K562 (cell line): ENCODE measurements around the gene ODC1. TPM values are rescaled to one million over a fixed set of nuclear protein-coding genes. Genes with fewer than 3 reads are reported as not detected.

ENCODE experiments used
- BACH1 ChIP-seq: fragments of 200-800 bp; sonication (Bioruptor generic); IDR thresholded peaks from 2 replicates; pipeline ENCODE4 v1.6.1; 2016; ENCODE audit warnings: missing genetic modification characterization, missing compliant biosample characterization
- CBX8 ChIP-seq: fragments of 200-600 bp; sonication (generic); IDR thresholded peaks from 2 replicates; pipeline ENCODE4 v1.6.1; 2012; ENCODE audit warnings: borderline replicate concordance, mixed run types, low read depth, mild to moderate bottlenecking, moderate library complexity, mixed read lengths, low read length, control low read depth, inconsistent platforms; ENCODE audit not compliant: poor library complexity, severe bottlenecking; ENCODE audit errors: extremely low read depth
- CSDE1 ChIP-seq, 2 experiments: fragments of 450-650 bp; IDR thresholded peaks; 2 replicates each; pipeline ENCODE4 v1.6.1; 2016; ENCODE audit warnings: mild to moderate bottlenecking in 1 of 2
- GATAD2A ChIP-seq: fragments of 450-650 bp; IDR thresholded peaks from 2 replicates; pipeline ENCODE4 v1.6.1; 2017
- HNRNPLL ChIP-seq: fragments of 200-400 bp; formaldehyde crosslinking; IDR thresholded peaks from 2 replicates; pipeline ENCODE4 v1.6.1; 2017; ENCODE audit warnings: low read length, low read depth, mild to moderate bottlenecking; ENCODE audit not compliant: poor library complexity, severe bottlenecking
- MEF2D ChIP-seq: conservative IDR thresholded peaks from 2 replicates; pipeline ENCODE4 v1.6.1; 2016; ENCODE audit warnings: low read depth, missing genetic modification characterization, missing compliant biosample characterization
- NR3C1 ChIP-seq: sonication (generic); formaldehyde crosslinking; IDR thresholded peaks from 2 replicates; pipeline ENCODE4 v1.8.1; 2022; ENCODE audit warnings: missing genetic modification reagents
- NRF1 ChIP-seq, 2 experiments: fragments of 450-650 bp; IDR thresholded peaks in 1 of 2; conservative IDR thresholded peaks in 1 of 2; 2 replicates each; pipeline ENCODE4 v1.6.1; 2014; ENCODE audit warnings: mild to moderate bottlenecking in 2 of 2
- YBX1 ChIP-seq: fragments of 450-650 bp; IDR thresholded peaks from 2 replicates; pipeline ENCODE4 v1.7.1; 2016; ENCODE audit warnings: mild to moderate bottlenecking
- ZBTB40 ChIP-seq, 2 experiments: fragments of 450-650 bp in 1 of 2; sonication (generic) in 1 of 2; formaldehyde crosslinking in 1 of 2; IDR thresholded peaks; 2 replicates each; pipeline versions ENCODE4 v1.7.1 to v1.9.0; 2016 to 2022; ENCODE audit warnings: inconsistent platforms in 1 of 2, mild to moderate bottlenecking in 1 of 2, missing genetic modification reagents in 1 of 2
- ZFPM2 ChIP-seq: fragments of 250-450 bp; sonication (Bioruptor Pico); IDR thresholded peaks from 2 replicates; pipeline ENCODE4 v1.5.1; 2022; ENCODE audit warnings: mild to moderate bottlenecking
- ZNF3 ChIP-seq: fragments of 250-450 bp; sonication (Bioruptor Pico); IDR thresholded peaks from 2 replicates; pipeline ENCODE4 v1.5.0; 2021; ENCODE audit warnings: mild to moderate bottlenecking, moderate library complexity
- ZNF311 ChIP-seq: fragments of 250-450 bp; sonication (Bioruptor Pico); IDR thresholded peaks from 2 replicates; pipeline ENCODE4 v1.4.0; 2020; ENCODE audit warnings: mild to moderate bottlenecking, moderate library complexity
- ZNF639 ChIP-seq, 2 experiments: fragments of 200-800 bp in 1 of 2; sonication (Bioruptor generic) in 1 of 2; sonication (generic) in 1 of 2; formaldehyde crosslinking in 1 of 2; IDR thresholded peaks in 1 of 2; conservative IDR thresholded peaks in 1 of 2; 2 replicates each; pipeline versions ENCODE4 v1.5.0 to v1.6.1; 2016 to 2020; ENCODE audit warnings: missing compliant biosample characterization in 1 of 2, missing genetic modification characterization in 1 of 2, missing genetic modification reagents in 1 of 2
- ZNF77 ChIP-seq: fragments of 250-450 bp; sonication (Bioruptor Pico); IDR thresholded peaks from 2 replicates; pipeline ENCODE4 v1.5.0; 2020
- ZZZ3 ChIP-seq: fragments of 450-650 bp; IDR thresholded peaks from 2 replicates; pipeline ENCODE4 v1.6.1; 2016; ENCODE audit warnings: antibody characterized with exemption, mild to moderate bottlenecking, moderate library complexity
- polyA plus RNA-seq, 8 experiments: library from polyadenylated mRNA; depleted of rRNA in 4 of 8; stranded (reverse) in 5 of 8; unstranded in 3 of 8; fragments of >200 nt; fragmentation: Nextera tagmentation in 2 of 8; fragmentation: Illumina TruSeq in 1 of 8; extraction: Ambion mirVana in 2 of 8; extraction: Trizol in 1 of 8; gene quantifications; 2 replicates each; pipeline versions ENCODE4 v1.2.1 to v1.2.3, GENCODE V29; 2011 to 2014; ENCODE audit warnings: inconsistent platforms in 1 of 8, missing spikeins in 1 of 8
- total RNA-seq, 7 experiments: library from RNA; depleted of rRNA in 6 of 7; stranded (reverse); fragments of >200 nt in 6 of 7; fragmentation: Illumina TruSeq in 2 of 7; extraction: Trizol in 2 of 7; gene quantifications; 2 replicates each; pipeline versions ENCODE4 v1.2.1 to v1.2.3, GENCODE V29; 2011 to 2021; ENCODE audit warnings: low replicate concordance in 1 of 7

The ODC1 gene
- total and polyA plus RNA-seq, 9 of the 15 experiments (the other 6 are each of a cell fraction or from before 2014, with no cell fraction given), result 142 to 563 (median 457) TPM

GRCh38 chr2:10407841-10408648 lies 40.1 kb downstream of the ODC1 start (continued):
- no peak; the same call in 1 of the 2 replicates for TF ChIP-seq ZBTB40 (IDR thresholded peaks at IDR 0.05)
- TF ChIP-seq ZBTB40 (CRISPR knock-in tag; IDR thresholded peaks at IDR 0.05), result no peak
- TF ChIP-seq NRF1 (conservative IDR thresholded peaks at IDR 0.05 in 1 of 2, IDR thresholded peaks at IDR 0.05 in 1 of 2), result peak in 1 of 2 experiments; percentile 40; a peak in 2 of 4 replicates
- no peak for TF ChIP-seq NR3C1 (CRISPR knock-in tag)
- no peak for TF ChIP-seq BACH1 (tag)
- no peak for TF ChIP-seq ZNF3
- no peak for TF ChIP-seq HNRNPLL
- TF ChIP-seq ZNF639 (CRISPR knock-in tag; conservative IDR thresholded peaks at IDR 0.05 in 1 of 2, IDR thresholded peaks at IDR 0.05 in 1 of 2), result no peak
- no peak for TF ChIP-seq ZNF311 (CRISPR knock-in tag)
- TF ChIP-seq YBX1, result peak; percentile 77; the same call in 1 of the 2 replicates
- TF ChIP-seq GATAD2A, result peak; percentile 17; the same call in 1 of the 2 replicates
- TF ChIP-seq ZZZ3, result no peak
- no peak for TF ChIP-seq ZFPM2 (CRISPR knock-in tag)
- no peak for TF ChIP-seq CBX8
- no peak for TF ChIP-seq CSDE1 (IDR thresholded peaks at IDR 0.05)
- no peak for TF ChIP-seq MEF2D
- TF ChIP-seq ZNF77 (CRISPR knock-in tag), result no peak
